Fibroblast of pulmonary artery (primary cell): ENCODE measurements around the gene FBRS.

ENCODE experiments used
- DNase-seq: peaks from one replicate; pipeline ENCODE4 v3.0.0-alpha.2; 2010; ENCODE audit warnings: low read depth
- H3K4me3 ChIP-seq: replicated peaks from 2 replicates; pipeline ENCODE4 v1.5.1; 2011; ENCODE audit warnings: low read depth, mild to moderate bottlenecking, control low read depth, low read length, moderate library complexity
- TF ChIP-seq, protein P1 (sequence below): IDR thresholded peaks from 2 replicates; pipeline ENCODE4 v1.5.1; 2011; ENCODE audit warnings: mild to moderate bottlenecking, control low read depth, low read length, inconsistent platforms; ENCODE audit errors: missing control alignments

FBRS gene

DNA sequence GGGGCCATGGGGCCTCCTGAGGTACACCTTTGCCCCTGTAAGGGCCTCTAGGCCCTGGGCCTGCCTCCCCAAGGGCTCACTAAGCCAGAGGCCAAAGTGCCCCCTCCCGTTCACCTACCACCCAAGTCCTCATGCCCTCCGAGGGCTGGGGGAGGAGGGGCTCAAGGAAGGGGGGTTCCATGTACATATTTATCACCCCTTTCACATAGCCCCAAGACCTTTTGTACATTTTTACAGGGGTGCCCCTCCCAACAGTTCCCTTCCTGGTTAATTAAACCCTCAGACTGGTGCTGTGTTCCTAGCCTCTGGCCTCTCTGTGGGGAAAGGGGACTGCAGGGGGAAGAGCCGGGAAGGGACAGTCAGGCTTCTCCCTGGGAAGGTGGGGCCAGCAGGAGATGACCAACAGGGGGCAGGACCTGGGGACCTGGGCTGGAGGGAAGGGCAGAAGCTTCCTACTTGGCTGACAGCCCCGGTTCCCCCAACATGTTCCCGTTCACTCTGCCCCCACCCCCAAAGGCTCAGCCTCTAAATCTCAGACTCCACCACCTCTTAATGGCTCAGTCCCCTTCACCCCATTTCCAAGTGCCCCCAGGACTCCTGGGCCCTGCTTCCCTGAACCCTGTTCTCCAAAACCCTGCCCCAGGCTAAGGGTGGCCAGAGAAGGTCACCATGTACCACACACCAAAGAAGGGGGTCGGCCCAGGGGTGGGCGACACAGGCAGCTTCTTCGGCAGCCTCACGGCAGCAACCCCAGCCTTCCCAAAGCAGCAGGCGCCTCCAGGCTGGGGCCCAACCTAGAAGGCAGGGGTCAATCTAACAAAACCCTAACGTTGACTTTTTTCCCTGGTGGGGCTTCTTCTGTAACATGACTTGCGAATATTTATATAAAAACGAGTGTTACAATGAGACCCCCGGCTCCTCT lies 11.9 kb downstream of the FBRS start:
- no peak overlapping the region for H3K4me3 ChIP-seq
- no peak for DNase-seq
- TF ChIP-seq, protein P1, sequence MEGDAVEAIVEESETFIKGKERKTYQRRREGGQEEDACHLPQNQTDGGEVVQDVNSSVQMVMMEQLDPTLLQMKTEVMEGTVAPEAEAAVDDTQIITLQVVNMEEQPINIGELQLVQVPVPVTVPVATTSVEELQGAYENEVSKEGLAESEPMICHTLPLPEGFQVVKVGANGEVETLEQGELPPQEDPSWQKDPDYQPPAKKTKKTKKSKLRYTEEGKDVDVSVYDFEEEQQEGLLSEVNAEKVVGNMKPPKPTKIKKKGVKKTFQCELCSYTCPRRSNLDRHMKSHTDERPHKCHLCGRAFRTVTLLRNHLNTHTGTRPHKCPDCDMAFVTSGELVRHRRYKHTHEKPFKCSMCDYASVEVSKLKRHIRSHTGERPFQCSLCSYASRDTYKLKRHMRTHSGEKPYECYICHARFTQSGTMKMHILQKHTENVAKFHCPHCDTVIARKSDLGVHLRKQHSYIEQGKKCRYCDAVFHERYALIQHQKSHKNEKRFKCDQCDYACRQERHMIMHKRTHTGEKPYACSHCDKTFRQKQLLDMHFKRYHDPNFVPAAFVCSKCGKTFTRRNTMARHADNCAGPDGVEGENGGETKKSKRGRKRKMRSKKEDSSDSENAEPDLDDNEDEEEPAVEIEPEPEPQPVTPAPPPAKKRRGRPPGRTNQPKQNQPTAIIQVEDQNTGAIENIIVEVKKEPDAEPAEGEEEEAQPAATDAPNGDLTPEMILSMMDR = no peak

DNA sequence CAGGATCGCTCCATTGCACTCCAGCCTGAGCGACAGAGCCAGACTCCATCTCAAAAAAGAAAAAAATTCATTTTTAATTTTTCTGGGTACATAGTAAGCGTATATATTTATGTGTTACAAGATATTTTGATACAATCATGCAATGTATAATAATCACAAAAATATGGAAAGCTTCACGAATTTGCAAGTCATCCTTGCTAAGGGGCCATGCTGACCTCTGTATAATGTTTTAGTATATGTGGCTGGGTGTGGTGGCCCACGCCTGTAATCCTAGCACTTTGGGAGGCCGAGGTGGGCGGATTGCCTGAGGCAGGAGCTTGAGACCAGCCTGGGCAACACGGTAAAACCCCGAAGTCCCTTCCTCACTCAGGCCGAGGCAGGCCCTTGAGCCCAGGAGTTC lies 16.9 kb downstream of the FBRS start:
- DNase-seq = no peak
- H3K4me3 ChIP-seq = no peak overlapping the region
- TF ChIP-seq, protein P1 = no peak

DNA sequence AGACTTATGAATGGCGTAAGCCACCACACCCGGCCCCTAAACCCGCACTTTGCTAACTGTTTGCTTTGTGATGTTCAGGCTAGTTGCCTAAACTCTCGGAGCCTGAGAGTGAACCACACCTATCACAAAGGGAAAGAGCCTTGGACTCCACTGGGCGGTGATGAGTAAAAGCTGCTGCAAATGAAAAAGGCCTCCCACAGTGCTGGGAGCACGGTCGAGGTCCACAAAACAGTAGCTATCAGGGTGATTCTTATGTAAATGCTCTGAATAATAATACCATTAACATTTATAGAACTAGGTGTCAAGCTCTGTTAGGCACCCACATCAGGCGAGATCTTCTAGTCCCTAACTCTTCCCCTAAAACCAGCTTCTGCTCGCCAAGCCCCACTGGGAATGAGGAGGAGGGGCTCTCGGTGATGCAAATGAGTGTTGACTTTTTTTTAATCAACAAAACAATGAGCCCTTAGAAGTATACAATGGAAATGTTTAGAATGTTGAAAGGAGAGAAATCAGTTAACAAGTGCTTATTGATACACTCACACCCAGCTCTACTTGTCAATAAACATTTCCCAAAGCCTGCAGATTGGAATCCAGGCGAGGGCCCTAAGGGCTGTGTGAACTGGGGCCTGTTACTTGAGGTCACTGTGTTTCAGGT lies 19.8 kb downstream of the FBRS start:
- H3K4me3 ChIP-seq = no peak overlapping the region
- TF ChIP-seq, protein P1 = no peak
- DNase-seq = no peak

DNA sequence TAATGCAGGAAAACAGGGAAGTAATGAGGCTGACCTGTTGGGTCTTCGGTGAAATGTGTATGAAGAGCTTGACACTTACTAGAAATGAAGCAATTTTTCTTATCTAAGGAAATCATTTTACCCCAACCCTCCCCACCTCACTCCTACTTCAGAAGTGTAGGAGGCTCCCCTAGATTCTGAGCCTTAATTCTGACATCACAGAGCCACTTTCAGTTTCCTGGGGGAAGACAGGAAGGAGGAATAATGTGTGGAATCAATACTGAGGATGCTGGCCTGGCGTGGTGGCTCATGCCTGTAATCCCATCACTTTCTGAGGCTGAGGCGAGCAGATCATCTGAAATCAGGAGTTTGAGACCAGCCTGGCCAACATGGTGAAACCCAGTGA lies 20.3 kb downstream of the FBRS start:
- no peak for DNase-seq
- H3K4me3 ChIP-seq = no peak overlapping the region
- TF ChIP-seq, protein P1 = no peak

DNA sequence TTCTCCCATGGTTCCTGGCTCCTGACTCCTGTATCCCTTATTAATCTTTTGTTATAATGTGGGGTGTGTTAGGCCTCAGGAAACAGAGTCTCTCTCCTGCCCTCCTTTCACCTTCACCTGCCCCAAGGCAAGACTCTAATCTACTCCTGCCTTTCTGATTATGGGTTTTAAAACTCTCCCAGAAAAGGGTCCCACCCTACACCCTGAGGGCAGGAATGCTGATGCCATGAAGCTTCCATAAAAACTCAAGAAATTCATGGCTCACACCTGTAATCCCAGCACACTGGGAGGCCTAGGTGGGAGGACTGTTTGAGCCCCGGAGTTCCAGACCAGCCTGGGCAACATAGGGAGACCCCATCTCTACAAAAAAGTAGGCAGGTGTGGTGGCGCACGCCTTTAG lies 22.1 kb downstream of the FBRS start:
- no peak for DNase-seq
- TF ChIP-seq, protein P1 = no peak
- H3K4me3 ChIP-seq = no peak overlapping the region

DNA sequence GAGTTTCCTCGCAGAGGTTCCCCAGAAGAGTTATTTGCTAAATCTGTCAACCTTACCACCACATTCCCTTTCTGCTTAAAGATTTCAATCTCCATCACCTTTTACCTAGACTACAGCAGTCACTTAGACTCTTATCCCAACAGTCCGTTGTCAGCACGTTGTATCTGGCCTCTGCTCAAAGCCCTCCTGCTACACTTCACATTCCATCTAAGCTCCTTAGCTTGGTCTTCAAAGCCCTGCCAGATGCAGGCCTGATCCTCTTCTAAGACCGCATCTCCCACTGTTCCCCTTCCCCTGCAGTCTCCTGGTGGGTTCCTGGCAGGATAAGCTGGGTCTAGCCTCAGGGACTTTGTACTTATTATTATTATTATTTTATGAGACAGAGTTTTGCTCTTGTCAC lies 30.5 kb downstream of the FBRS start:
- DNase-seq = no peak
- TF ChIP-seq, protein P1 = no peak
- no peak overlapping the region for H3K4me3 ChIP-seq

DNA sequence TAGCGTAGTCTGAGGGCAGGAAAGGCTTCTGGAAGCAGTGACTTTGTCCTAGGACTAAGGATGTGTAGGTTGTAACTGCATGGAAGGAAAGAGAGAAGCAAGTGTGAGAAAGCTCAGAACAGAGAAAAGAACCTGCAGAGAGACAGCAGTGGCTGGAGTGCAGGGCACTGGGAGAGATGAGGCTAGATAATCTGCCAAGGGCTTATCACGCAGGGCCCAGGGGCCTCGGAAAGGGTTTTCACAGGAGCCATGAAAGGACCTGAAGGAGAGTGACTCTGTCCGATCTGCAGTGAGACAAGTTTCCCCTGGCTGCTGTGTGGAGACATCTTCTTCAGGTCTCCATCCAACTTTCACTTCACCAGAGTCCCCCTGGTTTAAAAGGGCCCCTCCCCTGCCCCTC lies 33.7 kb downstream of the FBRS start:
- TF ChIP-seq, protein P1 = no peak
- no peak overlapping the region for H3K4me3 ChIP-seq
- no peak for DNase-seq
